WTC11 (cell line): Measurements from ENCODE around the gene GAL3ST2. TPM values are rescaled to one million over a fixed set of nuclear protein-coding genes. Genes with fewer than 3 reads are reported as not detected.

Experiments
- ATAC-seq: fragments of 200-7000 bp; cut with Tn5 transposase; 2 replicates; pipeline ENCODE4 v1.10.0; 2021; ENCODE audit warnings: mild to moderate bottlenecking, moderate library complexity
- CTCF ChIA-PET: fragments of 300-600 bp; sonication (Branson Sonifier 250); formaldehyde crosslinking; loops from one replicate; lab custom pipeline; 2021; ENCODE audit warnings: antibody characterized with exemption; lab: Charles Lee
- POLR2A ChIA-PET: fragments of 350-600 bp; sonication (Branson Sonifier 250); formaldehyde crosslinking; loops from one replicate; lab custom pipeline; 2021; ENCODE audit warnings: antibody characterized with exemption; lab: Charles Lee
- DNase-seq: peaks from one replicate; pipeline ENCODE4 v3.0.0; 2021; ENCODE audit warnings: low spot score
- H3K27ac Mint-ChIP-seq: 2 replicates; pipeline ENCODE4 v1.8.0; 2021; ENCODE audit warnings: mixed read lengths
- H3K27me3 Mint-ChIP-seq: 2 replicates; pipeline ENCODE4 v1.8.0; 2021; ENCODE audit warnings: low read depth, mild to moderate bottlenecking, moderate library complexity, mixed read lengths
- H3K36me3 Mint-ChIP-seq: 2 replicates; pipeline ENCODE4 v1.8.0; 2021; ENCODE audit warnings: mixed read lengths
- H3K4me1 Mint-ChIP-seq: 2 replicates; pipeline ENCODE4 v1.8.0; 2022; ENCODE audit warnings: mixed read lengths
- H3K4me3 Mint-ChIP-seq: 2 replicates; pipeline ENCODE4 v1.8.0; 2021; ENCODE audit warnings: mild to moderate bottlenecking, moderate library complexity, mixed read lengths
- H3K9me3 Mint-ChIP-seq: 2 replicates; pipeline ENCODE4 v1.8.0; 2021; ENCODE audit warnings: mixed read lengths
- CBFB ChIP-seq: sonication (generic); formaldehyde crosslinking; IDR thresholded peaks from 2 replicates; pipeline ENCODE4 v1.8.1; 2022; ENCODE audit warnings: mild to moderate bottlenecking, low read depth, missing genetic modification reagents
- CREM ChIP-seq: sonication (generic); formaldehyde crosslinking; IDR thresholded peaks from 2 replicates; pipeline ENCODE4 v1.8.1; 2022; ENCODE audit warnings: mild to moderate bottlenecking, missing genetic modification reagents, moderate library complexity
- CTCF ChIP-seq: fragments of 200-600 bp; IDR thresholded peaks from 2 replicates; pipeline ENCODE4 v1.8.0; 2022; ENCODE audit warnings: antibody characterized with exemption
- EMX1 ChIP-seq: fragments of 250-450 bp; sonication (Bioruptor Pico); IDR thresholded peaks from 2 replicates; pipeline ENCODE4 v1.8.0; 2021; ENCODE audit warnings: mild to moderate bottlenecking
- ERG ChIP-seq: fragments of 250-450 bp; sonication (Bioruptor Pico); IDR thresholded peaks from 2 replicates; pipeline ENCODE4 v1.8.0; 2021; ENCODE audit warnings: mild to moderate bottlenecking
- ESRRA ChIP-seq: sonication (generic); formaldehyde crosslinking; IDR thresholded peaks from 2 replicates; pipeline ENCODE4 v1.8.1; 2022; ENCODE audit warnings: mild to moderate bottlenecking, missing genetic modification reagents, borderline replicate concordance
- IRF1 ChIP-seq: sonication (generic); formaldehyde crosslinking; IDR thresholded peaks from 2 replicates; pipeline ENCODE4 v1.8.0; 2023; ENCODE audit warnings: missing genetic modification reagents
- JAZF1 ChIP-seq: fragments of 250-450 bp; sonication (Bioruptor Pico); IDR thresholded peaks from 2 replicates; pipeline ENCODE4 v1.9.0; 2021; ENCODE audit warnings: moderate library complexity, mild to moderate bottlenecking, inconsistent platforms
- JUN ChIP-seq: sonication (generic); formaldehyde crosslinking; IDR thresholded peaks from 2 replicates; pipeline ENCODE4 v1.8.0; 2023; ENCODE audit warnings: mild to moderate bottlenecking, missing genetic modification reagents
- NFE2L1 ChIP-seq: sonication (generic); formaldehyde crosslinking; IDR thresholded peaks from 2 replicates; pipeline ENCODE4 v1.8.1; 2023; ENCODE audit warnings: missing genetic modification reagents
- NR2C2 ChIP-seq: sonication (generic); formaldehyde crosslinking; IDR thresholded peaks from 2 replicates; pipeline ENCODE4 v1.8.0; 2022; ENCODE audit warnings: mild to moderate bottlenecking, missing genetic modification reagents
- PRRX2 ChIP-seq: fragments of 250-450 bp; sonication (Bioruptor Pico); IDR thresholded peaks from 2 replicates; pipeline ENCODE4 v1.8.0; 2021; ENCODE audit warnings: mild to moderate bottlenecking
- RELA ChIP-seq: sonication (generic); formaldehyde crosslinking; IDR thresholded peaks from 2 replicates; pipeline ENCODE4 v1.8.1; 2022; ENCODE audit warnings: missing genetic modification reagents, mild to moderate bottlenecking, borderline replicate concordance
- SOX15 ChIP-seq: fragments of 250-450 bp; sonication (Bioruptor Pico); IDR thresholded peaks from 2 replicates; pipeline ENCODE4 v1.9.0; 2021; ENCODE audit warnings: mild to moderate bottlenecking
- TCF7 ChIP-seq: sonication (generic); formaldehyde crosslinking; IDR thresholded peaks from 2 replicates; pipeline ENCODE4 v1.8.0; 2022; ENCODE audit warnings: mild to moderate bottlenecking, low read depth, missing genetic modification reagents, moderate library complexity
- TP53 ChIP-seq: sonication (generic); formaldehyde crosslinking; IDR thresholded peaks from 2 replicates; pipeline ENCODE4 v1.8.1; 2023; ENCODE audit warnings: mild to moderate bottlenecking, missing genetic modification reagents
- ZNF121 ChIP-seq: sonication (generic); formaldehyde crosslinking; IDR thresholded peaks from 2 replicates; pipeline ENCODE4 v1.8.0; 2023; ENCODE audit warnings: missing genetic modification reagents
- ZNF138 ChIP-seq: sonication (generic); formaldehyde crosslinking; conservative IDR thresholded peaks from 2 replicates; pipeline ENCODE4 v1.8.1; 2022; ENCODE audit warnings: mild to moderate bottlenecking, moderate library complexity, missing genetic modification reagents
- total RNA-seq: library from RNA; stranded (reverse); gene quantifications from 3 replicates; pipeline ENCODE4 v1.2.3, GENCODE V29; 2021
- TF ChIP-seq, protein P1 (sequence below): sonication (generic); formaldehyde crosslinking; conservative IDR thresholded peaks from 2 replicates; pipeline ENCODE4 v1.8.1; 2023; ENCODE audit warnings: mild to moderate bottlenecking, low read depth, missing genetic modification reagents, moderate library complexity
- TF ChIP-seq, protein P2 (sequence below): sonication (generic); formaldehyde crosslinking; IDR thresholded peaks from 2 replicates; pipeline ENCODE4 v1.8.1; 2023; ENCODE audit warnings: mild to moderate bottlenecking, missing genetic modification reagents, borderline replicate concordance
- TF ChIP-seq, protein P3 (sequence below): fragments of 250-450 bp; sonication (Bioruptor Pico); IDR thresholded peaks from 2 replicates; pipeline ENCODE4 v2.1.2; 2022; ENCODE audit warnings: mild to moderate bottlenecking, moderate library complexity
- TF ChIP-seq, protein P4 (sequence below): sonication (generic); formaldehyde crosslinking; IDR thresholded peaks from 2 replicates; pipeline ENCODE4 v1.8.1; 2022; ENCODE audit warnings: missing genetic modification reagents, borderline replicate concordance

Gene GAL3ST2
- total RNA-seq, 1 experiment from 2014 or later: 0.98 TPM

- TF ChIP-seq CREM (CRISPR knock-in tag): no peak
- no peak for TF ChIP-seq NR2C2 (CRISPR knock-in tag)
- TF ChIP-seq PRRX2 (CRISPR knock-in tag): no peak
- TF ChIP-seq CTCF: no peak
Observed at GRCh38 chr2:241777686-241778627, 1.3 kb downstream of the GAL3ST2 start (continued).

DNA sequence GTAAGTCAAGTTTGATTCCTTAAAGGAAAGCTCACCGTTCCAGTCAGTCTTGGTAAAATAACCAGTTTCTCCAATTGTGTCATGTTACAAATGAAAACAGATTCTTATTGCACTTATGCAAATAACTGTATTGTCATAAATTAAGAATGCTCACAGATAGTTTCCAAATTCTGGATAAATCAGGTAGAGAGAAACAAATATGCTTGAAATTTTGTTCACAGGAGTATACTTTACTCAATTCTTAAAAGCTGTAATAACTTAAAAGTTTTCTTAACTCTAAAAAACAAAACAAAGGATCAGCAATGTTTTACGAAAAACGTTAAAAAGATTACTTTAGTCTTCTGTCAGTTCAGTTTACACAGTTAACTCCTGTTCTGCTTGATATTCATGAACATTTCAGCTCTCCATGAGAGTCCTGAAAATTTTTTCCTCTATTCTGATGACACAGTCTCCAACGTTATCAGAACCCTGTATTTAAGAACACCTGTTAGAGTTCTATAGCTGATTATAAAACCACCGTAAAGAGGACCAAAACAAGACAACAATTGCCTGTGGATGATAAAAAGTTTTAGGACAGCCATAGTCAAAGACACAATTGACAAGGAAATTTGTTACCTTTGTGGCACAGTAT, 4.4 kb downstream of the GAL3ST2 start:
- no peak for ATAC-seq
- Mint-ChIP-seq H3K27me3 (peaks cover 13% of the 10 kb centered on the region), H3K9me3 (peaks cover 31% of the 10 kb centered on the region), H3K27ac (no peak overlapping the region), H3K4me3 (no peak overlapping the region), H3K36me3 (peaks cover 27% of the 10 kb centered on the region), H3K4me1 (peaks cover 16% of the 10 kb centered on the region)
- TF ChIP-seq JUN (CRISPR knock-in tag) (no peak), RELA (CRISPR knock-in tag) (no peak), ZNF138 (CRISPR knock-in tag) (no peak), NFE2L1 (CRISPR knock-in tag) (no peak), SOX15 (CRISPR knock-in tag) (no peak), ESRRA (CRISPR knock-in tag) (no peak), TP53 (CRISPR knock-in tag) (no peak), EMX1 (CRISPR knock-in tag) (no peak), ERG (no peak), IRF1 (no peak), JAZF1 (CRISPR knock-in tag) (no peak), CBFB (CRISPR knock-in tag) (no peak), TCF7 (CRISPR knock-in tag) (no peak), ZNF121 (no peak)
- TF ChIP-seq, protein P1, sequence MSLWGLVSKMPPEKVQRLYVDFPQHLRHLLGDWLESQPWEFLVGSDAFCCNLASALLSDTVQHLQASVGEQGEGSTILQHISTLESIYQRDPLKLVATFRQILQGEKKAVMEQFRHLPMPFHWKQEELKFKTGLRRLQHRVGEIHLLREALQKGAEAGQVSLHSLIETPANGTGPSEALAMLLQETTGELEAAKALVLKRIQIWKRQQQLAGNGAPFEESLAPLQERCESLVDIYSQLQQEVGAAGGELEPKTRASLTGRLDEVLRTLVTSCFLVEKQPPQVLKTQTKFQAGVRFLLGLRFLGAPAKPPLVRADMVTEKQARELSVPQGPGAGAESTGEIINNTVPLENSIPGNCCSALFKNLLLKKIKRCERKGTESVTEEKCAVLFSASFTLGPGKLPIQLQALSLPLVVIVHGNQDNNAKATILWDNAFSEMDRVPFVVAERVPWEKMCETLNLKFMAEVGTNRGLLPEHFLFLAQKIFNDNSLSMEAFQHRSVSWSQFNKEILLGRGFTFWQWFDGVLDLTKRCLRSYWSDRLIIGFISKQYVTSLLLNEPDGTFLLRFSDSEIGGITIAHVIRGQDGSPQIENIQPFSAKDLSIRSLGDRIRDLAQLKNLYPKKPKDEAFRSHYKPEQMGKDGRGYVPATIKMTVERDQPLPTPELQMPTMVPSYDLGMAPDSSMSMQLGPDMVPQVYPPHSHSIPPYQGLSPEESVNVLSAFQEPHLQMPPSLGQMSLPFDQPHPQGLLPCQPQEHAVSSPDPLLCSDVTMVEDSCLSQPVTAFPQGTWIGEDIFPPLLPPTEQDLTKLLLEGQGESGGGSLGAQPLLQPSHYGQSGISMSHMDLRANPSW (CRISPR knock-in tag): no peak
- TF ChIP-seq, protein P2, sequence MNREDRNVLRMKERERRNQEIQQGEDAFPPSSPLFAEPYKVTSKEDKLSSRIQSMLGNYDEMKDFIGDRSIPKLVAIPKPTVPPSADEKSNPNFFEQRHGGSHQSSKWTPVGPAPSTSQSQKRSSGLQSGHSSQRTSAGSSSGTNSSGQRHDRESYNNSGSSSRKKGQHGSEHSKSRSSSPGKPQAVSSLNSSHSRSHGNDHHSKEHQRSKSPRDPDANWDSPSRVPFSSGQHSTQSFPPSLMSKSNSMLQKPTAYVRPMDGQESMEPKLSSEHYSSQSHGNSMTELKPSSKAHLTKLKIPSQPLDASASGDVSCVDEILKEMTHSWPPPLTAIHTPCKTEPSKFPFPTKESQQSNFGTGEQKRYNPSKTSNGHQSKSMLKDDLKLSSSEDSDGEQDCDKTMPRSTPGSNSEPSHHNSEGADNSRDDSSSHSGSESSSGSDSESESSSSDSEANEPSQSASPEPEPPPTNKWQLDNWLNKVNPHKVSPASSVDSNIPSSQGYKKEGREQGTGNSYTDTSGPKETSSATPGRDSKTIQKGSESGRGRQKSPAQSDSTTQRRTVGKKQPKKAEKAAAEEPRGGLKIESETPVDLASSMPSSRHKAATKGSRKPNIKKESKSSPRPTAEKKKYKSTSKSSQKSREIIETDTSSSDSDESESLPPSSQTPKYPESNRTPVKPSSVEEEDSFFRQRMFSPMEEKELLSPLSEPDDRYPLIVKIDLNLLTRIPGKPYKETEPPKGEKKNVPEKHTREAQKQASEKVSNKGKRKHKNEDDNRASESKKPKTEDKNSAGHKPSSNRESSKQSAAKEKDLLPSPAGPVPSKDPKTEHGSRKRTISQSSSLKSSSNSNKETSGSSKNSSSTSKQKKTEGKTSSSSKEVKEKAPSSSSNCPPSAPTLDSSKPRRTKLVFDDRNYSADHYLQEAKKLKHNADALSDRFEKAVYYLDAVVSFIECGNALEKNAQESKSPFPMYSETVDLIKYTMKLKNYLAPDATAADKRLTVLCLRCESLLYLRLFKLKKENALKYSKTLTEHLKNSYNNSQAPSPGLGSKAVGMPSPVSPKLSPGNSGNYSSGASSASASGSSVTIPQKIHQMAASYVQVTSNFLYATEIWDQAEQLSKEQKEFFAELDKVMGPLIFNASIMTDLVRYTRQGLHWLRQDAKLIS (CRISPR knock-in tag): no peak
- TF ChIP-seq, protein P3, sequence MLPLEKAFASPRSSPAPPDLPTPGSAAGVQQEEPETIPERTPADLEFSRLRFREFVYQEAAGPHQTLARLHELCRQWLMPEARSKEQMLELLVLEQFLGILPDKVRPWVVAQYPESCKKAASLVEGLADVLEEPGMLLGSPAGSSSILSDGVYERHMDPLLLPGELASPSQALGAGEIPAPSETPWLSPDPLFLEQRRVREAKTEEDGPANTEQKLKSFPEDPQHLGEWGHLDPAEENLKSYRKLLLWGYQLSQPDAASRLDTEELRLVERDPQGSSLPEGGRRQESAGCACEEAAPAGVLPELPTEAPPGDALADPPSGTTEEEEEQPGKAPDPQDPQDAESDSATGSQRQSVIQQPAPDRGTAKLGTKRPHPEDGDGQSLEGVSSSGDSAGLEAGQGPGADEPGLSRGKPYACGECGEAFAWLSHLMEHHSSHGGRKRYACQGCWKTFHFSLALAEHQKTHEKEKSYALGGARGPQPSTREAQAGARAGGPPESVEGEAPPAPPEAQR (CRISPR knock-in tag): no peak
- TF ChIP-seq, protein P4, sequence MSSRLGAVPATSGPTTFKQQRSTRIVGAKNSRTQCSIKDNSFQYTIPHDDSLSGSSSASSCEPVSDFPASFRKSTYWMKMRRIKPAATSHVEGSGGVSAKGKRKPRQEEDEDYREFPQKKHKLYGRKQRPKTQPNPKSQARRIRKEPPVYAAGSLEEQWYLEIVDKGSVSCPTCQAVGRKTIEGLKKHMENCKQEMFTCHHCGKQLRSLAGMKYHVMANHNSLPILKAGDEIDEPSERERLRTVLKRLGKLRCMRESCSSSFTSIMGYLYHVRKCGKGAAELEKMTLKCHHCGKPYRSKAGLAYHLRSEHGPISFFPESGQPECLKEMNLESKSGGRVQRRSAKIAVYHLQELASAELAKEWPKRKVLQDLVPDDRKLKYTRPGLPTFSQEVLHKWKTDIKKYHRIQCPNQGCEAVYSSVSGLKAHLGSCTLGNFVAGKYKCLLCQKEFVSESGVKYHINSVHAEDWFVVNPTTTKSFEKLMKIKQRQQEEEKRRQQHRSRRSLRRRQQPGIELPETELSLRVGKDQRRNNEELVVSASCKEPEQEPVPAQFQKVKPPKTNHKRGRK: no peak
- CTCF ChIA-PET: no interaction called here
- POLR2A ChIA-PET: no interaction called here
- no peak for DNase-seq
